Raji (cell line): ENCODE data around the gene MYL5.

Source experiments
- POLR2A ChIP-seq: IDR thresholded peaks from 2 replicates; pipeline ENCODE4 v1.6.1; 2011; ENCODE audit warnings: low read depth, low read length, control low read depth; ENCODE audit not compliant: insufficient read depth

The MYL5 gene

DNA sequence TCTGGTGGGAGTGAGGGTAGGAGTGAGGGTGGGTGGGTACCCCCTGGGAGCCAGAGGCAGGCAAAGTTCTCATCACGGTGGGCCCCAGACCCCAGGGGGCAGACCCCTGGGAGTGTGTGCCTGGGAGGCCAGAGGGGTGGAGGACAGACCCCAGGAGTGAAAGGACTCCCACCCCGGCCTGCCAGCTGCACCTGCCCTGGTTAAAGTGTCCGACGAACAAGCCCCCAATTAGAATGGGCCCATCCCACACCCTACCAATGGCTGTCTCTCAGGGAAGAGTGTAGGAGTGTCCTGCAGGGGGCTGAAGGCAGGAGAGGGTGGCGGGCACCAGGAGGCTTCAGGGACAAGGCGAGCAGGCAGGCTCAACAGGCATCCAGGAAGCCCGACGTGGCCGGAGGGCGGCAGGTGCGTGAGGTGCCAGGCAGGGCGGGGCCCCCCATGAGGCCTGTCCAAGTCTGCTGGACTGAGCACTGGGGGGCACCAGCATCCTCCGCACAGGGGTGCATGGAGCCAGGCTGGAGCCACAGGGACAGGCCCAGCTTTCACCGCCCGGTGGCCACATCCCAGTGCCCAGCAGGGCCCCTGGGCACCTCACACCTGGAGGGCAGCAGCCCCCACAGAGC lies 40.3 kb upstream of the MYL5 start:
- TF ChIP-seq POLR2A = no peak

DNA sequence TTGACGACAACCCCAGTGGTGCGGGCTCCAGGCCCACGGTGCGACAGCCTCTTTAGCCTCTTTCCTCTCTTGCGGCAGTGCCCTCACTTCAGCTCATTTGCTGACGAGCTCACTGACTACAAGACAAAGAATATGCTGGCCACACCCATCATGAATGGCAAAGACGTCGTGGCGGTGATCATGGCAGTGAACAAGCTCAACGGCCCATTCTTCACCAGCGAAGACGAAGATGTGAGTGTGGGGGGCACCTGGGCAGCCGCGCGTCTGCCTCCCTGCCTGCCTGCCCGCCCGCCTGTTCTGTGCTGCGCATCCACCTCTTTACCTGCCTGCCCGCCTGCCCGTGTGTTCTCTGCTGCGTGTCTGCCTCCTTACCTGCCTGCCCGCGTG lies 39.8 kb upstream of the MYL5 start:
- no peak for TF ChIP-seq POLR2A

DNA sequence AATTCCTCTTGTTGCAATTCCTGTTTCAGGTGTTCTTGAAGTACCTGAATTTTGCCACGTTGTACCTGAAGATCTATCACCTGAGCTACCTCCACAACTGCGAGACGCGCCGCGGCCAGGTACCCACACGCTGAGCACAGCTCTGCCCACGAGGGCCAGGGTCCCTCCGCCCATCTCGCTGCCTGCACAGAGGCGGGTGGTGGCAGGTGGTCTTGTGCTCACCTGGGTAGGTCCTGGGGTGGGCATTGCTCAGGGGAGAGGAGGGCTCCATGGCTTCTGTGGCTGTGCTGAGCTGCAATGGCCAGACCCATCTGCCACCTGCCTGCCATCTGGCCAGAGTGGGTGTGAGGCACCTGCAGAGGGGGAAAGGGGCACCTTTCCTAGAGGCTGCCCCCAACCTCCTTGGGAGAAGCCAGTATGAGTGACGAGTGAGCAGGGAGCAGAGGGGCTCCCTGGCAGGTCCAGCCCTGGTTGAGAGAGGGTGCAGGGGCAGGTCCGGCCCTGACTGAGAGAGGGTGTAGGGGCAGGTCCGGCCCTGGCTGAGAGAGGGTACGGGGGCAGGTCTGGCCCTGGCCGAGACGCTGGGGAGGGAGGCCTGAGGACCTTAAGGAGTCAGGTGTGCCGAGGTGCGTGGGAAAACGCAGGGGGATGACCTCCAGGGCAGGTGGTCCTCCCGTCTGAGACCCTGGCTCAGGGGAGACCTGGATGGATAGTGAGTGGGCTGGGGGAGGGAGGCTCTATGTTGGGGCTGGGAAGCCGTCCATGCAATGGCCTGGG lies 38.3 kb upstream of the MYL5 start:
- TF ChIP-seq POLR2A = no peak

DNA sequence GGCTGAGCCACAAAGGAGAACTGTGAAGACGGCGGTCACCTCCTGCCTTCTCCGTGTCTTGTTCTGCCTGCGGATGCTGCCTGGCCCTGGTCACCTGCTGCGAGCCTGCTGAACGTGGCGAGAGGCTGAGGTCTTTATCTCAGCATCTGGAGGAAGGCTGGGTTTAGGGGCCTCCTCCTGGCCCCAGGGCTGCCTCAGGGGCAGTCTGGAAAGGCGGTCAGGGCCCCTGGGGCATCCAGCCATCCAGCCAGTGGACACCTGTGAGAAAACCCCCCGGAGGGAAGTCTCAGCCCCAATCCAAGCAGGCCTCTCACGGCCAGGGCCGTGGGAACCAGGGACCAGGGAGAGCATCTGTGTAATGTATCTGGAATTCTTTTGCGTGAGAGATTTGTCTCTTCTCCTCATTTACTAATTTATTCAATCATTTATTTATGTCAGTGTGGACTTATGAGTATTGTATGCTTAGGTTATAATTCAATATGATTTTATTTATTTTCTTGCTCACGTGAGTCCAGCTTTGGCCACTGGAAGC lies 37.6 kb upstream of the MYL5 start:
- no peak for TF ChIP-seq POLR2A

DNA sequence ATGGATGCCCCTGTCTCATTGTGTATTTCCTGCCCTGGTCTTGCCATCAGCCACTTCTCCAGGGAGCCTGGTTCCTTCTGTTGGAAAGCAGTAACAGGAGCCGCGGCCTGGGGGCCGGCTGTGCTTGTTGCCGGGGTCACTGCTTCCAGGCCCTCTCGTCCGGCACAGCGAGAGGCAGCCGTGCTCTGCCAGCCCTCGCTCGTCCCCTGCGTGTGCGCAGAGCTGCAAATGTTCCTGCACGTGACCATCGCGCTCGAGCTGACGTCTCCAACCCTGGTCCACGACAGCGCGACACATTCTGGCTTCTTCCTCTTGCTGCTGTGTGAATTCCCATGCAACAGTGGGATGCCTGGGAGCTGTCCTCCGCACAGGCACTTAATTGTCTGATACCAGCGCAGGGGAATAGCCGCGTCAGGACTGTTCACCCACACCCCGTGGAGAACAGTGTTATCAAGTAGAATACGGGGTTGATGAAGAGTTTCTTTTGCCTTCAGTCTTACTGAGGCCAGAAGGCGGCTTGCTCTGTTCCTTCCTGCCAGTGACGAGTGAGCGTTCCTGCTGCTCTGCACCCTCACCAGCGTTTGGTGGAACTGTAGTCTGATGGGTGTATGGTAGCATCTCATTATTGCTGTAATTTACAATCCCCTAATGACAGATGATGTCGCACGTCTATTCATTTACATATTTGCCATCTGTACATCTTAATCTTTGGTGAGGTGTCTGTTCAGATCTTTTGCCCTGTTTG lies 36.6 kb upstream of the MYL5 start:
- no peak for TF ChIP-seq POLR2A

DNA sequence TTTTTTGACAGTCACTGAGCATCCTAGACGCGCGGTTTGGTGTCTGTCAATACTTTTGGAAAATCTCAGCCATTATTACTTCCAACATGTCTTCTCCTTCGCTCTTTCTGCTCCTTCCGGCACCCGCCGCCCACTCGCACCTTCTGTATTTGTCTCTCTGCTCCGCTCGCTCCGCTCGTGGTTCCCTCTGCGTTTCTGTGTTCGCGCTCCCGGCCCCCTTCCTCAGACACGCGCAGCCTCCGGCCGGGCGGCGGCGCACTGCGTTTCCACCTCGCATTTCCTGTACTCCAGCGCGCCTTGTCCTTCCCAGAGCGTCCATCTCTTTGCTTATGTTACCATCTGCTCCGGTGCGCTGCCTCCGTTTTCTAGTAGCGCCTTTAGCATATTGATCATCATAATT lies 27.9 kb upstream of the MYL5 start:
- TF ChIP-seq POLR2A = no peak

DNA sequence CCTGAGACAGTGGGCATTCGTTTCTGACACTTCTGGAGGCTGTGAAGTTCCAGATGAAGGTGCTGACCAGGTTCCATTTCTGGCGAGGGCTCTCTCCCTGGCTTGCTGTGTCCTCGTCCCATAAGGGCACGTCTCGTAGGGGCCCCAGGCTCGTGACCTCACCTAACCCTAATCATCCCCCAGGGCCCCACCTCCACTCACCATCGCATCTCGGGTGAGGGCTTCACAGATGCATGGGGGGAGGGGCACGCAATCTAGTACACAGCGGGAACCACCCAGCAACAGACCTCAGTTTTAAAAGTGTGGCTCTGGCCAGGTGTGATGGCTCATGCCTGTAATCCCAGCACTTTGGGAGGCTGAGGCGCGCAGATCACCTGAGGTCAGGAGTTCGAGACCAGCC lies 26.9 kb upstream of the MYL5 start:
- no peak for TF ChIP-seq POLR2A

DNA sequence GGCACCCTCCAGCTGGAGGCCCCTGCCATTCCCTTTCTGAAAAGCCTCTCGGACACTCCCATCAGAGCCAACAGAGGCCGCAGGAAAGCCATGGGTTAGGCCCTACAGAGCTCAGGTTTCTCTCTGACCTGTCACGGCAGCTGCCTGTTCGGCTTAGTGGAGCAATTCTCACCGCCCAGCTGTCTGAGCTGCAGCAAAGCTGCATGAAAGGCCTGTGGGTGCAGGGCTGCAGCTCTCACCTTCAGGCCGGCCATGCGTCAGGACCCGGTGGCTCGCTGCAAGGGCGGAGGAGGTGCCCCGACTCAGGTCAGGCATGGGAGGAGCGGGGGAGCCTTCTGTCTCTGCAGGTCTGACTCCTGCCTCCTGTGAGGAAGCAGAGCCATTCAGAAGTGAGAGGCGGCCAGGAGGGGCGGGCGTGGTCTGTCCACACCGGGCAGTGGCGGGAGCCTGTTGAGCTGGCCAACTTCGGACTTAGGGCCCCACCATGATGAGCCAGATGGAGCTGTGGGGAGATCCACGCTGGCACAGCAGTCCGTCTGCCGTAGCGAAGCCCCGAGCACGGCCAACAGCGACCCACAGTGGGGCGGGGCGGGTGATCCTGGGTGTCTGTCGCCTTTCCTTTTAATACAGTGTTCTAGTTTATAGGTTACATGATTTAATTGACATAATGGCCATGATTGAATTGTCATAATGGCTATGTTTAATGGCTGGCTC lies 25.6 kb upstream of the MYL5 start:
- TF ChIP-seq POLR2A = no peak

DNA sequence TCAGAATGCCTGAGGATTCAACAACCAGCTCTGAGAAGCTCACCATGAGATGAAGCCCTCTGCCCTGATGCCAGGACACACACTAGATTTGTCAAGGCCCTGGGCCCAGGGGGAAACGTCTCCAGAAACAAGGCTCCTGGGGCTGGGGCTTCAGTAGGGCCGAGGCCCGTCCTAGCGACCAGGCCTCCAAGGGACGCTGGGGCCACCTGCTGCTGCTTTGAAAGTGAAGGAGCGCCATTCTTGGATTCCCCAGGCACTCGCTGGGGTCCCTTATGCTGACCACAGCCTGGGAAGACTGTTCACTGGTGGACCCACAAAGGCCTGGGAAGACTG lies 25.1 kb upstream of the MYL5 start:
- TF ChIP-seq POLR2A = no peak

DNA sequence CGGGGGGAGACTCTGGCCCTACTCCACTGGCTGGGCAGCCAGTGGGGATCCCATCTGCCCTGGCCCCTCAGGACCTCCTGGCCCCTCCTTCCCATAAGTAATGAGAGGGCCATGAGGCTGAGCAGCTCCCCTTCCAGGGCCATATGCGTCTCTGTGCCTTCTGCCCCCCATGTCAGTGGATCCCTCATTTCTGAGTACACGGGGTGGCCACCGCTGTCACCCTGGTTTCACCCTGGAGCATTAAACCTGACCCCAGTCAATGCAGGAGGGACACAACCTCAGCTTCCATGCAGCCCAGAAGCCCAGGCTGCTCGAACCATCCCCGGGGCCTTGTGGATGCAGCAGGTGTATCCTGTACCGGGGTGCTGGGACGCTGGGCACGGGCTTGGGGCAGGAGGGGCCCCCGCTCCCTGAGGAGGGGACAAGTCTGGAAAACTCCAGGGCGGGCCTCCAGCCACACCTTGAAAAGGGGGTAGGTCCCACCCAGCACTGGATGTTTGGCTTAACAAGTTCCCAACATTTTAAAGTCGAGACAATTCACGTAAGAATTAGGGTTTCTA lies 24.5 kb upstream of the MYL5 start:
- no peak for TF ChIP-seq POLR2A

DNA sequence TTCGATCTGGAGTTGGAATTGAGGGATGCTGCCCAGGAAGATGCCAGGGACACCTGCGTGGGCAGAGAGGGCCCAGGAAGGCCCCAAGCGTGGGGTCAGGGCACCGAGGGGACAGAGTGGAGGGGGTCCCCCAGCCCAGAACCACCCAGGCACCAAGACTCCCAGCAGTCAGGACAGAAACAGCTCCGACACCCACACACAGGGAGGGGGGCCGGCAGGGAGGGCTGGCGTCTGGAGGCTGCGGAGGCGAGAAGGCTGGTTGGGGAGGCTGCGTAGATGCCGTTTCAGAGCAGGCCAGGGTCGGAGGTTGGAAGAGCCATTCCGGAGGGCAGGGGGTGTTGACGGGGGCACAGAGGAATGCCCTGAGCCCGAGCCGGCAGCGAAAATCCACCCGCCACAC lies 23.9 kb upstream of the MYL5 start:
- TF ChIP-seq POLR2A = no peak

DNA sequence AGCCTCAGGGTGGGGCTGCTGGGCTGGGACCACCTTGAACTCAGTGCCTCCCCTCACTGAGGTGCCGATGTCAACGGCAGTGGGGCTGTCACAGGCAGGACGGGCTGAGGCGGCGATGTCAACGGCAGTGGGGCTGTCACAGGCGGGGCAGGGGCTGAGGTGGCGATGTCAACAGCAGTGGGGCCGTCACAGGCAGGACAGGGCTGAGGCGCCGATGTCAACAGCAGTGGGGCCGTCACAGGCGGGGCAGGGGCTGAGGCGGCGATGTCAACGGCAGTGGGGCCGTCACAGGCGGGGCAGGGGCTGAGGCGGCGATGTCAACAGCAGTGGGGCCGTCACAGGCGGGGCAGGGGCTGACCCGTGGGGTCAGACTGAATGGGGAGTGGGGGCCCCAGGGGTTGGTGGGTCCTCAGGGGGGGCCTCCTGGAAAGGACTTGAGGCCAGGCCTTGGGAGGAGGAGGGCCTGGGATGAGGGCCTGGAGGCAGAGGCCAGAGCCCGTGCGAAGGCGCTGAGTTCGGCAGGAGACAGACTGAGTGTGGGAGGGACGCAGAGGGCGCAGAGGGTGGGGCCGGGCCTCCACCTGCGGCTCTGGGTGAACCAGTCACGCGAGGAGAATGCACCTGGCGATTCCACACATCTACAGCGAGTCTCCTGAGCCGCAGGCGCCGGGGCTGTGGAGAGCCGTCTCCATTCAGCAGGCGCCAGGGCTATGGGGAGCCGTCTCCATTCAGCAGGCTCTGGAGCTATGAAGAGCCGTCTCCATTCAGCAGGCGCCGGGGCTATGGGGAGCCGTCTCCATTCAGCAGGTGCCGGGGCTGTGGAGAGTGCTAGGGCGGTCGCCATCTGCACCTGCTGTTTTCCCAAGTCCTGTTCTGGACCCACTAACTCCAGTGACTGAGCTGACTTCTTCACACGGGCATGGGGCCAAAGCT lies 23.1 kb upstream of the MYL5 start:
- TF ChIP-seq POLR2A = no peak

DNA sequence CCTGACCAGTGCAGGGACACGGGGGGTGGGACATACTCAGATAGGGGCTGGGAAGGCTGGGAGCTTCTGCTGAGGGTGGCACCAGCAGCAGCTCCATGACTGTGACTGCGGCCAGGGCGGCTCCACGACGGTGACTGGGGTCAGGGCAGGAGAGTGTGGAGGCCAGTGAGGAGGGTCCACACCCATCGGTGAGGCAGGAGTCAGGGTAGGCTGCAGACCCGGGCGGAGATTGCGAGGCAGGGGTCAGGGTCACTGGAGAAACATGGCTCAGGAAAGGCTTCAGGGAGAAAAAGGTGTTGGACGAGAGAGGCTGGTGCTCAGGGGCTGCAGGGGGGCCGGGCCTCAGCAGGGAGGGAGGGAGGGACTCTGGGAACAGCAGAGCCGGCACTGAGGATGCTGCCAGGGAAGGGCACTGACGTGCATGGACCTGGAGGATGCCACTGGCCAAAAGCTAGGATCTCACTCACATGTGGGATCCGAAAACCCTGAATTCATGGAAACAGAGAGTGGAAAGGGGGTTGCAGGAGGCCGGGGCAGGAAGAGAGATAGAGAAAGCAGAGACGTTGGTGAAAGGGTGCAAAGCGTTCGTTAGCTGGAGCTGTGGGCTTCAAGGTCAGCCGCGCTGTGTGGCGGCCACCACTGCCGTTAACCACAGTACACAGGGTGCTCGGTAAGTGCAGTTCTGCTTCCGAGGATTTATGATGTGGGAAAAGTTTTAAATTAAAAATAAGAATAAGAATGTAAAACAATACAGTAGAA lies 22.3 kb upstream of the MYL5 start:
- TF ChIP-seq POLR2A = no peak
